GM12891 (cell line): ENCODE measurements around the gene RHO.

ENCODE experiments used
- POLR2A ChIP-seq: IDR thresholded peaks from 2 replicates; pipeline ENCODE4 v1.6.1; 2011; ENCODE audit warnings: low read depth, low read length, control low read depth
- POLR2AphosphoS5 ChIP-seq: IDR thresholded peaks from 2 replicates; pipeline ENCODE4 v1.6.1; 2011; ENCODE audit warnings: low read depth, low read length, control low read depth

DNA sequence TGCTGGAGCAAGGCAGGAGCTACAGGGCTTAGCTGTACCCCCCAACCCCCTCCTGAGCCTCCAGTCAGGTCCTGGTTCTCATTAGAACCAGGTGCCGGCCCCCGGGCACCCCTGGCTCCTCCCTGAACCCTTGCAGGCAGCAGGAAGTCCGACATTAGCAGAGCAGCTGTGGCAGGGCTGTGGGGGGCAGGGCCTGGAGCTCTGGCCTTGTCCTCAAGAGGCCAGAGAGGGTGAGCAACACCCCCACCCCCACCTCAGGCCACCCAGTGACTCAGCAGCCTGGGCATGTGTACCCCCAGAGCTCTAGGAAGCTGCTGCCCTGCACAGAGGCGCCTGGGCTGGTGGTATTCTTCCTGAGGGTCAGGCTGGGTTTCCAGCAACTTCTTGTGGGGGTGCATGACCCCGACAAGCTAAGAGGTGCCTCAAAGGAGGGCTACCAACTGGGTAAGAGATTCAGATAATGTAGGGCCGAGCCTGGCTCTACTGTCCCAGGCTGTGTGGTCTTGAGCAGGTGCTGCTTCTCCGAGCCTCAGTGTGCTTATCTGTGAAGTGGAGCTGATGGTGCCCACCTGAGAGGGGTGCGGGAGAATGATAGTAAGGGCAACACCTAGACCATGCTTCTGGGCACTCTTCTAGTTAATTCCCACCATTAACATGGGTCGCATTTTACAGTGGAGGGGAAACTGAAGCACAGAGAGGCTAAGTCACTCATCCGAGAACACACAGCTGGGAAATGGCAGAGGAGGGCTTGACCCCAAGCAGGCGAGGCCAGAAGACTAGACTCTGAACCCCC is 30.5 kb downstream of the RHO start:
- TF ChIP-seq POLR2AphosphoS5 (no peak), POLR2A (no peak)
